Ishikawa (cell line): ENCODE data around the gene CROCC2.

ENCODE experiments used
- CEBPB ChIP-seq: IDR thresholded peaks from 2 replicates; pipeline ENCODE4 v1.6.1; 2012
- CREB1 ChIP-seq: IDR thresholded peaks from 2 replicates; pipeline ENCODE4 v1.6.1; 2012; ENCODE audit warnings: low read depth
- EGR1 ChIP-seq: IDR thresholded peaks from 2 replicates; pipeline ENCODE4 v1.6.1; 2012
- EP300 ChIP-seq: IDR thresholded peaks from 2 replicates; pipeline ENCODE4 v1.6.1; 2012; ENCODE audit warnings: borderline replicate concordance
- FOXM1 ChIP-seq: IDR thresholded peaks from 2 replicates; pipeline ENCODE4 v1.6.1; 2012; ENCODE audit warnings: low read depth, borderline replicate concordance
- MAX ChIP-seq: IDR thresholded peaks from 2 replicates; pipeline ENCODE4 v1.6.1; 2012
- NFIC ChIP-seq: IDR thresholded peaks from 2 replicates; pipeline ENCODE4 v1.6.1; 2012
- RAD21 ChIP-seq: IDR thresholded peaks from 2 replicates; pipeline ENCODE4 v1.6.1; 2012; ENCODE audit warnings: low read depth
- REST ChIP-seq: IDR thresholded peaks from 2 replicates; pipeline ENCODE4 v1.6.1; 2012; ENCODE audit warnings: low read depth, mild to moderate bottlenecking
- TAF1 ChIP-seq: IDR thresholded peaks from 2 replicates; pipeline ENCODE4 v1.6.1; 2012; ENCODE audit warnings: low read depth, mild to moderate bottlenecking
- TCF12 ChIP-seq: IDR thresholded peaks from 2 replicates; pipeline ENCODE4 v1.6.1; 2012; ENCODE audit warnings: low read depth
- TEAD4 ChIP-seq: IDR thresholded peaks from 2 replicates; pipeline ENCODE4 v1.6.1; 2012
- USF1 ChIP-seq: IDR thresholded peaks from 2 replicates; pipeline ENCODE4 v1.6.1; 2012
- YY1 ChIP-seq: IDR thresholded peaks from 2 replicates; pipeline ENCODE4 v1.6.1; 2012; ENCODE audit warnings: low read depth
- ZBTB7A ChIP-seq: IDR thresholded peaks from 2 replicates; pipeline ENCODE4 v1.6.1; 2012; ENCODE audit warnings: low read depth

The CROCC2 gene

GRCh38 chr2:240879105-240879504 lies 27.0 kb upstream of the CROCC2 start:
- TF ChIP-seq CEBPB, result no peak
- TF ChIP-seq FOXM1, result no peak
- TF ChIP-seq RAD21, result no peak
- no peak for TF ChIP-seq NFIC
- no peak for TF ChIP-seq EGR1
- TF ChIP-seq ZBTB7A, result no peak
- TF ChIP-seq YY1, result no peak
- TF ChIP-seq USF1, result no peak
- TF ChIP-seq REST, result no peak

- TF ChIP-seq CREB1, result no peak
- TF ChIP-seq EGR1, result no peak
- no peak for TF ChIP-seq TEAD4
- TF ChIP-seq CEBPB, result no peak
- TF ChIP-seq NFIC, result no peak
Measured at GRCh38 chr2:240881913-240882312, 24.2 kb upstream of the CROCC2 start.

GRCh38 chr2:240884221-240884620 lies 21.9 kb upstream of the CROCC2 start:
- no peak for TF ChIP-seq CREB1
- no peak for TF ChIP-seq MAX
- no peak for TF ChIP-seq REST
- TF ChIP-seq ZBTB7A, result no peak
- TF ChIP-seq NFIC, result no peak
- TF ChIP-seq TAF1, result no peak
- no peak for TF ChIP-seq EGR1
- no peak for TF ChIP-seq RAD21
- no peak for TF ChIP-seq YY1
- no peak for TF ChIP-seq TCF12
- TF ChIP-seq USF1, result no peak
- TF ChIP-seq CEBPB, result no peak
- TF ChIP-seq TEAD4, result no peak

GRCh38 chr2:240884745-240885144 lies 21.4 kb upstream of the CROCC2 start:
- no peak for TF ChIP-seq YY1
- no peak for TF ChIP-seq CEBPB
- TF ChIP-seq EP300, result no peak
- no peak for TF ChIP-seq EGR1

GRCh38 chr2:240885566-240885965 lies 20.6 kb upstream of the CROCC2 start:
- TF ChIP-seq FOXM1, result no peak
- no peak for TF ChIP-seq YY1
- no peak for TF ChIP-seq TEAD4
- no peak for TF ChIP-seq NFIC
- no peak for TF ChIP-seq EP300

- TF ChIP-seq USF1, result no peak
- no peak for TF ChIP-seq CREB1
- TF ChIP-seq EP300, result no peak
- TF ChIP-seq FOXM1, result no peak
- no peak for TF ChIP-seq CEBPB
- no peak for TF ChIP-seq EGR1
- no peak for TF ChIP-seq TAF1
- TF ChIP-seq TCF12, result no peak
- TF ChIP-seq MAX, result no peak
- TF ChIP-seq ZBTB7A, result no peak
Measured at GRCh38 chr2:240886023-240886565, 20.0 kb upstream of the CROCC2 start.
